Activated naive CD8-positive, alpha-beta T cell treated with anti-CD3 and anti-CD28 coated beads, Interleukin-2, amount 50 U/mL, for 24 hours (primary cell): Measurements from ENCODE around the gene DNPH1.
A peak's percentile ranks its signal among the peaks of the same experiment; 100 is the strongest.

Experiments used
- ATAC-seq: fragments of 150-1000 bp; cut with Tn5 transposase; one replicate; pipeline ENCODE4 v1.10.0; 2021
- DNase-seq: peaks from one replicate; pipeline ENCODE4 v3.0.0; 2021
- H3K27ac Mint-ChIP-seq: one replicate; pipeline ENCODE4 v1.8.0; 2021; ENCODE audit warnings: mild to moderate bottlenecking, mixed read lengths
- H3K27me3 Mint-ChIP-seq: one replicate; pipeline ENCODE4 v1.8.0; 2021; ENCODE audit warnings: mixed read lengths
- H3K36me3 Mint-ChIP-seq: one replicate; pipeline ENCODE4 v1.8.0; 2021; ENCODE audit warnings: low read depth, mixed read lengths
- H3K4me1 Mint-ChIP-seq: one replicate; pipeline ENCODE4 v1.8.0; 2021; ENCODE audit warnings: mixed read lengths
- H3K4me3 Mint-ChIP-seq: one replicate; pipeline ENCODE4 v1.8.0; 2021; ENCODE audit warnings: mild to moderate bottlenecking, moderate library complexity, mixed read lengths
- H3K9me3 Mint-ChIP-seq: one replicate; pipeline ENCODE4 v1.8.0; 2021; ENCODE audit warnings: mixed read lengths

Gene DNPH1, protein sequence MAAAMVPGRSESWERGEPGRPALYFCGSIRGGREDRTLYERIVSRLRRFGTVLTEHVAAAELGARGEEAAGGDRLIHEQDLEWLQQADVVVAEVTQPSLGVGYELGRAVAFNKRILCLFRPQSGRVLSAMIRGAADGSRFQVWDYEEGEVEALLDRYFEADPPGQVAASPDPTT

DNA sequence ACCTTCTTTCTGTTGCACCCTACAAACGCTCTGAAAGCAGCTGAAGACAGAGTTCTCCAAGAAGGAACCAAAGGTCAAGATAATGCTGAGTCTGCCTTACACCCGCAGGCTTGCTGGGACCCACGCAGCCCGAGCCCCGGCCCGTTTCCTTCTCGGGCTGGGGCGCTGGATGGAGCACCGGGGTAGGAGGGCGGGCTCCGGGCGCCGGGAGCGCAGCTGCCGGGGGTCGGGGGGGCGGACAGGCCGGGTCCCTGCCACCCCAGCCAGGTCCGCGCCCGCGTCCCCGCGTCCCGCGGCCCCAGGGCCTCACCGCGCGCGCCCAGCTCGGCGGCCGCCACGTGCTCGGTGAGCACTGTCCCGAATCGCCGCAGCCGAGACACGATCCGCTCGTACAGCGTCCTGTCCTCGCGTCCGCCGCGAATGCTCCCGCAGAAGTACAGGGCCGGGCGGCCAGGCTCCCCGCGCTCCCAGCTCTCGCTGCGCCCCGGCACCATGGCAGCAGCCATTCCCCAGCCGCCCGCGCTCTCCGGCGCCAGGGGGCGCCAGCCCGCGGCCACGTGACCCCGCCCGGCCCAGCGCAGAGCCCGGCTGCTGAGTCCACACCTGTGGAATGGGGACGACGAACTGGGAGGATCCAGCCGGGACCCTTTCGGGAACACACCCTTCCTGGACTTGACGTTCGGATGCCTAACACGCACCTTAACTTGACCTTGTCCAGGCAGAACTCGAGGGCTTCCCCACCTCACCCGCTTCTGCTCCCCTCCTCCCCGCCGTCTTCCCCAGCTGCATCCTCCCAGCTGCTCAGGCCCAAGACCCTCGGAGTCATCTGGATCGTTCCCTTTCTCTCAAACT is at the start of gene DNPH1:
DNPH1 (minus strand) TSS at position 531 of the 852 bp plus-strand sequence; CDS start at position 506, 25 bp downstream.
- H3K27ac Mint-ChIP-seq: peak within 1 kb of the TSS; percentile 91
- H3K27me3 Mint-ChIP-seq: peaks cover 3% of the 10 kb centered on the region
- peaks cover 47% of the 10 kb centered on the region for H3K4me1 Mint-ChIP-seq
- ATAC-seq (peak; percentile 86), DNase-seq (peak; percentile 88)
- H3K36me3 Mint-ChIP-seq: peaks cover 22% of the 10 kb centered on the region
- no peaks in the 10 kb centered on the region for H3K9me3 Mint-ChIP-seq
- peak within 1 kb of the TSS; percentile 91 for H3K4me3 Mint-ChIP-seq

DNA sequence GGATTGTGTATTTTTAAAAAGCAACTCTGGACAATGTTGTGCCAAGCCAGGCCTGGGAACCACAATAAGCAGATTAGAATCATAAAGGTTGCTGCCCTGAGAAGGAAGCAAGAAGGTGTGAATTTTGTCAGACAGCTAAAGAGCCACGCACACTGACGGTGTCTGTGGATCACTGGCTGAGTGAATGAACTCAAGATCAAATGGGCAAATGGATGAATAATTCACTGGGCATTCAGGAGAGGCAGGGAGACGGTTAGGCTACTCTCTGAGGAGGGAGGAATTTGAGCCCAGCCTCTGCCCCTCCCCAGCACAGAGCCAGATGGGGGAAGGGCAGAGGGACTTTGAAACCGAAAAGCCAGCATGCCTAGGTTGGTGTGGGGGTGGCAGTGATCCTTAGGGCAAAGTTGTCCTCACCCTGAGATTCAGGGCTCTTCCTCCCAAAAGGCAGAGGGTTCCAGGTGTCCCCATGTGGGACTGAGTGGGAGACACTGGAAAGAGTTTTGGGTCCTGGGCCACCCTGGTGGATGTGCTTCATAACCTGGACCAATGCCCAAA is 49.3 kb upstream of the DNPH1 start:
- Mint-ChIP-seq H3K4me3 (no peak overlapping the region), H3K27ac (no peak overlapping the region), H3K9me3 (no peaks in the 10 kb centered on the region), H3K27me3 (peaks cover 31% of the 10 kb centered on the region), H3K36me3 (no peaks in the 10 kb centered on the region), H3K4me1 (peaks cover 5% of the 10 kb centered on the region)
- ATAC-seq: no peak
- no peak for DNase-seq

DNA sequence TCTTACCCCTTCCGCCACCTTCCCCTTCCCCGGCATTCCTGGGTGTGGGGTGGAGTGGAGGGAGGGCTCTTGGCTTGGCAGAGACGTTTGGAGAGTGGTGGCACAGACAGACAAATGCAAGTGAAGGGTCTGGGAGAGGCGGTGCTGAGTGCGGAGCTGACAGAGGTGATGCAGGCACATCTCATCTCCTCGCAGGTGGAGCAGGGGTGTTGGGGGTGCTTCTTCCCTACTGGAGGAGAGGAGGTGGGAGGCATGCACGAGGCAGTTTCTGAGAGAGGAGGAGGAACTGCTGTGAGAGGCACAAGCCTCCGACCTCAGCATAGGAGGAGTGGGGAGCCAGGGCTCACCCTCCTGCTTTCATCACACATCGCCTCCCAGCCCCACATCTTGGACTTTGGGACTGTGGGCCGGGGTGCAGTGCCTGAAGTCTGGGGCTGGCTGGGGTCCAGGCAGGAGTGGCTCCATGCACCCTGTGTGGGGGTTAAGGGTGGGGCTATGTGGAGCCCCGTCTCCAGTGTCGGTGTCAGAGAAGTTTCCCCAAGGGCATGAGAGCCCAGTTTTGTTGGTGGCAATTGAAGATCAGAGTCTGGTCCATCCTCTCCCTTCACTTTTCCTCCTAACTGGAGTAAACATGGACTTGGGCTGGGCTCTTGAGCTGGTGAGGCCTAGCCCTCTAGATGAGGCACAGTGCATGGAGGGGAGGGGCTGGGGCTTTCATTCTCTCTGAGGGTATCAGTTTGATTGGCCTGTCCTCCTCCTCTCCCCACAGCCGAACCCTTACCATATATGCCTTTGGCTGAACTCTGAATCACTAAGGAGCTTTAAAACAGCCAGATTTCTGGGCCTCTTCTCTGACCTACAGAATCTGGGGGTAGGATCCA is 48.6 kb upstream of the DNPH1 start:
- DNase-seq: no peak
- ATAC-seq: peak; percentile 33
- Mint-ChIP-seq H3K4me3 (no peak overlapping the region), H3K36me3 (no peaks in the 10 kb centered on the region), H3K27me3 (peaks cover 34% of the 10 kb centered on the region), H3K27ac (no peak overlapping the region), H3K4me1 (peaks cover 5% of the 10 kb centered on the region), H3K9me3 (no peaks in the 10 kb centered on the region)

DNA sequence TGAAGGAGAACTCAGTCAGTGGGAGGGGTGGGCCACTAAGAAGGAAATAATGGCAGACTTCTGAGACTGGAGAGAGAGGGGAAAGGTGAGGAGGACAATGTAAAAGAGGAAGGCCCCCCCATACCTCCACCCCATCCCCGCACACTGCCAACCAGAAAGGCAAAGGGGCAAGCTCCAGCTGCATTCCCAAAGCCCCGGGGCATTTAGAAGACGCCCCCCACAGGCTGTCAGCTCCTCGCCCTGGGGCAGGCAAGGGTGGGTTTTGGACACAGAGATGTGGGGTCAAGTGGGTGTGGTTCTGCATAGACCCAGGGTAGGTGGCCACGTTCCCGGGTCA is 48.0 kb upstream of the DNPH1 start:
- no peak for DNase-seq
- Mint-ChIP-seq H3K4me3 (no peak overlapping the region), H3K27me3 (peaks cover 34% of the 10 kb centered on the region)

DNA sequence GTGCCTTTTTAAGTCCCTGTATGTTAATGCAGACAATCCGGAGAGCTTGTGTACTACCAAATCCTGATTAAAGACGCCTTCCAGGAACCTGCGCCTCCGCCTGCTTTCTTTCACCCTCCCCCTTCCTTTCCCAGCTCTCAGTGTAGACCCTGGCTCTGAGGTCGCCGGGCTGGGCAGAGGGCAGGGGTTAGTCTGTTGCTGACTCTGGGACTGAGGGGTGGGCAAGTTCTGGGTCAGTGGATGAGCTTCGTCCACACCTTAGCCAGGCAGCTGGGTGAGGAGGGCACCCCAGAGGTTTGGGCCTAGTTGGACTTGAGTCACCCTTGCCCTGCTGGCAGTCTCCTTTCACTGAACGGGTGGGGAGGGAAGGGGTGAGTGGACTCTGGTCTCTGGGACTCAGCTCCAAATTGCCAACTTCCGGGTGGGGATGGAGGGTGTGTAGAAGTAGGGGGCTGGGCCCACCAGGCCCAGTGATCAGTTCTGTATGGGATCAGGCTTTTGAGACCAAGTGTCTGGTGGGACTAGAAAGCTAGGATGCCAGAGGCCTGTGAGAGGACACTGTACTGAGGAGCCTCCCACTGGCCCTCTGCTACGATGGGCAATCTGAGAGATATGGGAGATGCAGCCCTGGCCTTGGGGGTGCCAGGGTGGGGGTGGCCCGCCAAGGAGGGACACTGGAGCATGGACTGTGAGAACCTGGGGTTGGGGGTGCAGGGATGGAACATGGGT is 47.5 kb upstream of the DNPH1 start:
- no peak overlapping the region for H3K27ac Mint-ChIP-seq
- H3K9me3 Mint-ChIP-seq: no peaks in the 10 kb centered on the region
- peaks cover 5% of the 10 kb centered on the region for H3K4me1 Mint-ChIP-seq
- DNase-seq (no peak), ATAC-seq (no peak)
- no peak overlapping the region for H3K4me3 Mint-ChIP-seq
- H3K36me3 Mint-ChIP-seq: no peaks in the 10 kb centered on the region
- H3K27me3 Mint-ChIP-seq: peaks cover 34% of the 10 kb centered on the region

More for the DNA sequence above, 48.0 kb upstream of the DNPH1 start:
- H3K9me3 Mint-ChIP-seq: no peaks in the 10 kb centered on the region
- H3K36me3 Mint-ChIP-seq: no peaks in the 10 kb centered on the region
- no peak overlapping the region for H3K27ac Mint-ChIP-seq
- ATAC-seq: no peak
- peaks cover 5% of the 10 kb centered on the region for H3K4me1 Mint-ChIP-seq

DNA sequence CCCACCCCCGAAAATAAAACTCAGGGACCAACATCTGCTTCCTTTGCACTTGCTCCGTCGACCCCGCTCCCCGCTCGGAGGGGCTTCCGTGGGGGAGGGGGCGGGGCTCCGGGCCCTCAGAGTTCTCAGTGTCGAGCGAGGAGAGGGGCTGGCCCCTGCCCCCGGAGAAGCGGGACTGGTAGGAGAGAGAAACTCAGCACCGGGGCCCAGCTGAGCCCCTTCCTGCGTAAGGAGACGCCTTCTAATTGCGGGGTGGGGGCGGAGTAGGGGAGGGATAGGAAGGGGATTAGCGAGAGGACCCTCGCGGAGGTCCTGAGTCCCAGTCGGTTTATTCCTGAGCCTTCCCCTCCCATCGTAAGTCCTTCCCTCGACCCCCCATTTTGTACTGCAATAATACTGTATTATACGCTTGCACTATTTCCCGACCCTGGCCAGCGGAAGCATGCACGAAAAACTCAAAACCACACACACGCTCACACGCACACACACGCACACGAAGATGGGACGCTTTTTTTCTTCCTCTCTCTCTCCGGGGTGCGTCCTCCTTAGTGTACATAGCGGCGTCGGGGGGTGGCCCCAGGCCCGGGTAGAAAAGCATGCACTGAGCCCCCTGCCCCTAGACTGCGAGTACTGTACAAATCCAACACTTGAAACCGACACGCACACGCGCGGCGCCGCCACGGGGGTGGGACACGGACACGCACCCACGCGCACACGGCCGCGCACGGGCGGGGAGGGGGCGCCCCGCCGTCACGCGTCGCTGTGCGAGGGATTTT is 46.7 kb upstream of the DNPH1 start:
- Mint-ChIP-seq H3K27me3 (peaks cover 32% of the 10 kb centered on the region), H3K4me3 (peak overlapping the region; percentile 77), H3K36me3 (no peaks in the 10 kb centered on the region), H3K27ac (no peak overlapping the region), H3K9me3 (no peaks in the 10 kb centered on the region), H3K4me1 (peaks cover 5% of the 10 kb centered on the region)
- ATAC-seq (no peak), DNase-seq (peak; percentile 17)

DNA sequence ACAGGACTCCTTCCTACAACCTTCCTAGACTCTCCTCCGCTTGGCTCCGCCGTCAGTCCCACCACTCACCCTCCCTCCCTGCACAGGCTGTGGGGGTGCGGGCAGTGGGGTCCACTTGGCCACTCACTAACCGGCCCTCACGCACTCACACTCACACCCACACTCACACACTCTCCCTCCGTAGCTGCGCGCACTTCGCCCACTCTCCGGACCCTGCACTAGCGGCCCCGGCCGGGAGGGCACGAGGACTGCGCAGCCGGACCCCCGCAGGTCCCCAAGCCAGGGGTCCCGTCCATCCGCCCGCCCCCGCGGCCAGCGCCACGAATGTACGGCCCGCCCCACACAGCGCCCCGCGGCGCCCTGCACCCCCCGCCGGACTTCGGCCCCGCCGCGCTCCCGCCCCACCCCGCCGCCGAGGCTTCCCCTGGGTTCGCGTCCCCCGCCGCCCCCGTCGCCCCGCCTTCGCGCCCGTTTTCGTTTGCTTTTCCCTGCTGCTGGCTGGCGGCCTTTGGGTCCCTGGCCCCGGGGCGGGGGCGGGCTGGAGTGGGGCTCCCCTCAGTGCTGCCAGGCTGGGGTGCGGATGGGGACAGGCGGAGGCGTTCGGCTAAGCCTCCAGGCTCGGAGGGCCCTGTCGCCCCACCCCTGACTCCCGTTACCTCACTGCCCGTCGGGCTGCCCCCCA is 45.8 kb upstream of the DNPH1 start:
- Mint-ChIP-seq H3K4me3 (peak overlapping the region; percentile 46), H3K9me3 (no peaks in the 10 kb centered on the region), H3K4me1 (peaks cover 5% of the 10 kb centered on the region), H3K27me3 (peaks cover 31% of the 10 kb centered on the region), H3K27ac (no peak overlapping the region), H3K36me3 (no peaks in the 10 kb centered on the region)
- ATAC-seq: no peak
- peak; percentile 36 for DNase-seq

DNA sequence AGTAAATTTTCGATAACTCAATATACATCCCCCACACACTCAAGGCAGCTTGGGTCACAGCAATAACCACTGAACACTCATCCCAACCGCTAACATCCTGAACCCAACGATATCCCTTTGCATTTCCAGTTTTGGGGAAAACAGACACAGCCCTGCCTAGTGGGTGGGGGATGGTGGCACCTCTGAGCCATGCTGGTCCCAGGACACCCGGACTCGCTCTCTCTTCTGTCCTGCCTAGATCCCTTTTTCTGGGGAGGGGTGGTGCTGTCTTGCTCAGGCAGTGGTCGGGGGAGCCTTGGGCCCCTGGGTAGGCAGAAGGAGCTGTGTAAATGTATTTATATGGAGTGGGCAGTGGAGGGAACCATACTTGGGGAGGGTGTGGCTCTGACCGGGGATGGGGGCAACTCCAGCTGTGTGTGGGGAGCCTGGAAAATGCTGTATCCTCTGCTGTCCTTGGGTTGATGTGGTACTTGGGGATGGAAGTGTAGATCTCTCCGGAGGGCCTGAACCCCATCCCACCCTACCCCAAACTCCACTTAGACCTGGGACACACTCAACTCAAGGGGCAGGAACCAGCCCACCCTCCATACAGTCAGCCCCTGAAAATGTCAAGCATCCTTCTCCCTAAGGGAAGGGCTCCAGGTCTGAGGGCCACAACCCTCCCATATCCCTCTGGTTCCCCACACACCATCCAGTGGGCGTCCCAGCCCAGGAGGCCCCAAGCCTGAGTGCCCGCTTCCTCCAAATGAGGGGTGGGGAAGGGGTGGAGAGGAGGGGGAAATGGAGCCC is 45.0 kb upstream of the DNPH1 start:
- Mint-ChIP-seq H3K4me1 (peaks cover 7% of the 10 kb centered on the region), H3K36me3 (no peaks in the 10 kb centered on the region), H3K9me3 (no peaks in the 10 kb centered on the region), H3K27ac (no peak overlapping the region), H3K4me3 (peak overlapping the region; percentile 46), H3K27me3 (peaks cover 32% of the 10 kb centered on the region)
- ATAC-seq (no peak), DNase-seq (no peak)

DNA sequence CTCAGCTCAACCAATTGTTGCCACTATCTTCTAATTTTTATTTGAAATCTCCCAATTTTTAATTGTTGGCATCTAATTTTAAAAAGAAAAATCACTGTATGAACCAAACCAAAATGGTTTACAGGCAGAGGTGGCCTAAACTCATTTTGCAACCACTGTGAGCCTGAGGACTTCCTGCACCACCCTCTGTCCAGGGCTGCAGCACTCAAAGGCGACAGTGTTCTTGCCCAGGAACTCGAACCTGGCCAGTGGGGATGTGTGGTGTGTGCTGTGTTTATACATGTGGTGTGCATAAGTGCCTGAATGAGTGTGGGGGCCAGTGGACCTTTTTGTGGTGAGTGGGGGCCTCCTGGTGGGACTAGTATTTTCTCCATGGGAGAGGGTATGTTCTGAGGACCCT is 44.4 kb upstream of the DNPH1 start:
- no peak for ATAC-seq
- no peak overlapping the region for H3K4me3 Mint-ChIP-seq
- H3K27ac Mint-ChIP-seq: no peak overlapping the region
- peaks cover 37% of the 10 kb centered on the region for H3K27me3 Mint-ChIP-seq
- H3K9me3 Mint-ChIP-seq: no peaks in the 10 kb centered on the region
- H3K4me1 Mint-ChIP-seq: peaks cover 12% of the 10 kb centered on the region
- H3K36me3 Mint-ChIP-seq: no peaks in the 10 kb centered on the region
- no peak for DNase-seq

DNA sequence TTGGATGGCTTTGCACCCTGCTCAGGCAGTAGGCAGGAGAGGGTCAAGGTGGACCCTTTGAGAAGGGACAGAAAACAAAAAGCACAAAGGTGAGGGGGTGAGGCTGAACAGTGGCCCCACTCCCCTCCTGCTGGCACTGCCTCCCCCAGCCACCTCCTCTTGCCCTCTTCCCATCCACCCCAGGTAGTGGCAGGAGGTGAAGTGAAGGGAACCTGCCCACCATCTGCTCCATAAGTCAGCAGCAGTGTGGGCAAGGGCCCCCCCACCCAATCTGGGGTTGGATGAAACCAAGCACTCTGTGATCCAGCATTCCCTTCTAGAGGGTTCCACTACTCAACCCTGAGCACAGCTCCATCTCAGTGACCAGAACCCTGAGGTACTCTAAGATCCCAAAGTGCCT is 42.7 kb upstream of the DNPH1 start:
- H3K9me3 Mint-ChIP-seq: no peaks in the 10 kb centered on the region
- H3K4me3 Mint-ChIP-seq: no peak overlapping the region
- no peak overlapping the region for H3K27ac Mint-ChIP-seq

DNA sequence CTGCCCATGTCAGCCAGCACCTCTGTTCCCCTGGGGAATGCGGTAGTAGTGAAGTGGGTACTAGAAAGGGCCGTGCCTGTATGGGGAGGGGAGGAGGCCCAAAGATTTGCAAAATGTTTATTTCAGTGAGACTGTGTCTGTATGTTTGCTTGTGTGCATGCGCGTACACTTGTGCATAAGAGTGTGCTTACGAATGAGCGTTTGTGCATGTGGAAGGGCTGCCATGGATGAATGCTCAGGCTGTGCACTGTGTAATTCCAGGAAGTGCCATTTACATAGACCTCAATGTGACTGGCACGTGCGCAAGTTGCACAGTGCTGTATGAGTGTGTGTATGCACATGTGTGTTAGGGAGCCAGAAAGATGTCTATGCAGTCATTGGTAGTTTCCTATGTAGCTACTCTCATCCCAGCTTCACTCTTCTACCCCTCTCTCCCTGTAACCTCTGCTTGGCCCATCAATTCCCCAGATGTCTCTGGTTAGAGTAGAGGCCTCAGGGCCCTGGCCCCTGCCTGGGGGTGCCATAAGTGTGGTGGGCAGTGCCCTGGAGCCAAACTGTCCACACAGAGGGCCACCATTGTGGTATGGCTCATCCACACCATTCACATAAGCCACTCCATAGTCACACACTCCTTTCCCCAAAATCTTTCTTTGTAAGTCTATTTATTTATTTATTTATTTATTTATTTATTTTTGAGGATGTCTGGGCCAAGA is 42.0 kb upstream of the DNPH1 start:
- Mint-ChIP-seq H3K4me3 (no peak overlapping the region), H3K36me3 (no peaks in the 10 kb centered on the region), H3K27ac (no peak overlapping the region), H3K4me1 (peaks cover 12% of the 10 kb centered on the region), H3K9me3 (no peaks in the 10 kb centered on the region), H3K27me3 (peaks cover 34% of the 10 kb centered on the region)
- DNase-seq (no peak), ATAC-seq (no peak)

More for the DNA sequence above, 42.7 kb upstream of the DNPH1 start:
- Mint-ChIP-seq H3K4me1 (peaks cover 12% of the 10 kb centered on the region), H3K27me3 (peaks cover 39% of the 10 kb centered on the region), H3K36me3 (no peaks in the 10 kb centered on the region)
- no peak for ATAC-seq
- no peak for DNase-seq
